ENCODE results near the gene ADCY5.

The ADCY5 gene

GRCh38 chr3:123449997-123450604 lies 1.2 kb upstream of the ADCY5 start:
- no peak for DNase-seq (ENCODE audit: low read depth)
- H3K4me3 ChIP-seq (ENCODE audit: low read depth, low read length), result peak overlapping the region; percentile 51
- TF ChIP-seq CTCF (IDR thresholded peaks at IDR 0.05; ENCODE audit: low read depth, low read length, missing control alignments), result no peak
- in situ Hi-C loops (cut with HindIII; ENCODE audit: low sequenced_read_pairs), result no loop called here

GRCh38 chr3:123449102-123449996 lies 459 bp upstream of the ADCY5 start:
- peak overlapping the region; percentile 51 for H3K4me3 ChIP-seq (ENCODE audit: low read depth, low read length)
- no peak for TF ChIP-seq CTCF (IDR thresholded peaks at IDR 0.05; ENCODE audit: low read depth, low read length, missing control alignments)
- no peak for DNase-seq (ENCODE audit: low read depth)
- in situ Hi-C loops (cut with HindIII; ENCODE audit: low sequenced_read_pairs), result no loop called here

- TF ChIP-seq CTCF (IDR thresholded peaks at IDR 0.05; ENCODE audit: low read depth, low read length, missing control alignments), result no peak
- in situ Hi-C loops (cut with HindIII; ENCODE audit: low sequenced_read_pairs), result no loop called here
- DNase-seq (ENCODE audit: low read depth), result no peak
- H3K4me3 ChIP-seq (ENCODE audit: low read depth, low read length), result no peak overlapping the region
Measured at GRCh38 chr3:123447749-123448517, 957 bp downstream of the ADCY5 start.

- no peak for TF ChIP-seq CTCF (IDR thresholded peaks at IDR 0.05; ENCODE audit: low read depth, low read length, missing control alignments)
- H3K4me3 ChIP-seq (ENCODE audit: low read depth, low read length), result no peak overlapping the region
- in situ Hi-C loops (cut with HindIII; ENCODE audit: low sequenced_read_pairs), result no loop called here
- no peak for DNase-seq (ENCODE audit: low read depth)
Measured at GRCh38 chr3:123447416-123447748, 1.5 kb downstream of the ADCY5 start.

GRCh38 chr3:123446610-123447109 lies 2.2 kb downstream of the ADCY5 start:
- in situ Hi-C loops (cut with HindIII; ENCODE audit: low sequenced_read_pairs), result no loop called here
- no peak overlapping the region for H3K4me3 ChIP-seq (ENCODE audit: low read depth, low read length)
- TF ChIP-seq CTCF (IDR thresholded peaks at IDR 0.05; ENCODE audit: low read depth, low read length, missing control alignments), result no peak
- DNase-seq (ENCODE audit: low read depth), result no peak

- DNase-seq (ENCODE audit: low read depth), result no peak
- in situ Hi-C loops (cut with HindIII; ENCODE audit: low sequenced_read_pairs), result no loop called here
- no peak overlapping the region for H3K4me3 ChIP-seq (ENCODE audit: low read depth, low read length)
- TF ChIP-seq CTCF (IDR thresholded peaks at IDR 0.05; ENCODE audit: low read depth, low read length, missing control alignments), result no peak
Measured at GRCh38 chr3:123446210-123446609, 2.7 kb downstream of the ADCY5 start.
